IPS-15b (cell line): ENCODE results near the gene PYGO2.
A peak's percentile ranks its signal among the peaks of the same experiment; 100 is the strongest.

Source experiments
- H3K27me3 ChIP-seq: one replicate; pipeline ENCODE4 v1.6.1; 2013; ENCODE audit warnings: low read length; ENCODE audit not compliant: control insufficient read depth, insufficient read depth
- H3K36me3 ChIP-seq: one replicate; pipeline ENCODE4 v1.6.1; 2013; ENCODE audit warnings: low read length; ENCODE audit not compliant: control insufficient read depth, insufficient read depth
- H3K4me1 ChIP-seq: one replicate; pipeline ENCODE4 v1.6.1; 2013; ENCODE audit warnings: mild to moderate bottlenecking, low read length; ENCODE audit not compliant: control insufficient read depth, insufficient read depth
- H3K4me3 ChIP-seq: one replicate; pipeline ENCODE4 v1.5.1; 2013; ENCODE audit warnings: low read depth, low read length
- H3K9ac ChIP-seq: one replicate; pipeline ENCODE4 v1.6.1; 2013; ENCODE audit warnings: low read depth, mild to moderate bottlenecking, low read length
- H3K9me3 ChIP-seq: one replicate; pipeline ENCODE4 v1.6.1; 2013; ENCODE audit warnings: mild to moderate bottlenecking, low read length; ENCODE audit not compliant: control insufficient read depth, insufficient read depth

The PYGO2 gene

DNA sequence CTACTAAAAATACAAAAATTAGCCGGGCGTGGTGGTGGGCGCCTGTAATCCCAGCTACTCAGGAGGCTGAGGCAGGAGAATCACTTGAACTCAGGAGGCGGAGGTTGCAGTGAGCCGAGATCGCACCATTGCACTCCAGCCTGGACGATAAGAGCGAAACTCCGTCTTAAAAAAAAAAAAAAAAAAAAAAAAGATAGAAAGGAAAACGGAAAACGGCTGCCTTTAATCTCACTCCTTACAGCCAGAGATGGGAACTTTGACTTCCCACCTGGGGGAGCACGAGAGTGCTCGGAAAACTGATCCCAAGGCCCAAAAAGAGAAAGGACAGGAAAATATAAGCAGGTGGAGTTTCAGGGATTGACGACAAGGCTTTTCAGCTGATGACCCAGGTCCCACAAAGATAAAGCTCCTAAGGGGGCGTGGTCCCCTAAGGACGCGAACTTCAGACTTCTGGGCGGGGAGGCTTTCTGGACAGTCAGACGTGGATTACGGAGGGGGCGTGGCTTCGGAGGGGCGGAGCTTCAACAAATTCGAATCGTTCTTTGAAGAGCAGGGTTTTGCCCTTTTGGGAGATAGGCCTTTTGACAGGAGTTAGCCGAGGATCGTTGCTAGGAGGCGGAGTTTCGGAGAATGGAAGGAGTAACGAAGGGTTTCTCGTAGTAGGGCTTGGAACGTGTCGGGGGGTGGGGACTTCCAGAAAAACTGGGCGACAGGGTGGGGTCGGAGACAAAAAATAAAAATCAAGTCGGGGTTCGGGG, 11.9 kb upstream of the PYGO2 start:
- H3K36me3 ChIP-seq = peaks cover 6% of the 10 kb centered on the region
- H3K4me3 ChIP-seq = peak overlapping the region; percentile 78
- peaks cover 13% of the 10 kb centered on the region for H3K4me1 ChIP-seq
- no peaks in the 10 kb centered on the region for H3K9me3 ChIP-seq
- H3K27me3 ChIP-seq = no peaks in the 10 kb centered on the region
- H3K9ac ChIP-seq = peak overlapping the region; percentile 90

DNA sequence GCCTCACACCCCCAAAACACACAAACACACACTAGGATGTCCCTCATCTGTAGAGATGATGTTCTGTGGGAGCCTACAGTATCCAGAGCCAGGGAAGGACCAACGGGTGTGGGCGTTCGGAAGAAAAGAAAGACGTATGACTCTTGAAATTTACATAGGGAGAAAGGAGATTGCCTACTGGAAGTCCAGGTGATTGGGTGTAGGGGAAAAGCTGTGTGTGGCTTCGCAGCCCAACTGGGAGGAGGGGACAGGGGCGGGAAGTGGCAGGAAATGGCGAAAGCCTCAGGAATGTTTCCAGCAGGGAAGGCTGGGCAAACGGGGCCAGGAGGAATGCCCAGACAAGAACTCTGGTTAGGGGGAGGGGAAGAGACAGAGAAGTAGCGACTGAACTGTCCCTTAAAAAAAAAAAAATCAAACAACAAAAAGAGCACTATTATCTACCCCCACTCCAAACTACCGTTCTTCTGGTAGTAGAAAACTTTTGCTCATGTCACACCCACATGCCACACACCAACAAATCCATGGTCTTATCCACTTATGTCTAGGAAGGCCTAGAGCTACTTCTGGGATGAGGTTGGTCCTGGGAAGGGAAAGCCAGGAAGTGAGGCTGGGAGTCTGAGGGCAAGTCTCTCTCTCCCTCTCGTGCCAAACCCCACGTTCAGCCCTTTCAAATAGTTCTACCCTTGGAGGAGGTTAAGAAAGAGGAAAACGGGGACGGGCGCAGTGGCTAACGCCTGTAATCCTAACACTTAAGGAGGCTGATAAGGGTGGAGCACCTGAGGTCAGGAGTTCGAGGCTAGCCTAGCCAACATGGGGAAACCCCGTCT, 11.1 kb upstream of the PYGO2 start:
- peaks cover 13% of the 10 kb centered on the region for H3K4me1 ChIP-seq
- no peaks in the 10 kb centered on the region for H3K9me3 ChIP-seq
- H3K27me3 ChIP-seq = no peaks in the 10 kb centered on the region
- H3K4me3 ChIP-seq = peak overlapping the region; percentile 78
- peak overlapping the region; percentile 91 for H3K9ac ChIP-seq
- H3K36me3 ChIP-seq = peaks cover 6% of the 10 kb centered on the region

DNA sequence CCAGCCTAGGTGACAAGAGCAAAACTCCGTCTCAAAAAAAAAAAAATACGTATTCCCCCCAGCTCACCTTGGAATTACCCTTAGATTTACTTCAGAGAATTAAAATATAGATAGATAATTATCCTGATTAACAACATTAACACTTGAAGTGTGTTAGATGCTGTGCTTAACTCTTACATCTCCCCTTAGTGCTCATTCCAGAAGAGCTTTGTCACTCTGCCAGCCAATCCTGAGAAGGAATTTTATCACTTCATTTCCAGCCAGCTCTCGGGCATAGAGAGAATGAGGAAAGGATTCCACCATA, 10.6 kb upstream of the PYGO2 start:
- Histone ChIP-seq H3K27me3 (no peaks in the 10 kb centered on the region), H3K36me3 (peaks cover 12% of the 10 kb centered on the region), H3K4me3 (peak overlapping the region; percentile 31), H3K4me1 (peaks cover 13% of the 10 kb centered on the region), H3K9me3 (no peaks in the 10 kb centered on the region), H3K9ac (no peak overlapping the region)

DNA sequence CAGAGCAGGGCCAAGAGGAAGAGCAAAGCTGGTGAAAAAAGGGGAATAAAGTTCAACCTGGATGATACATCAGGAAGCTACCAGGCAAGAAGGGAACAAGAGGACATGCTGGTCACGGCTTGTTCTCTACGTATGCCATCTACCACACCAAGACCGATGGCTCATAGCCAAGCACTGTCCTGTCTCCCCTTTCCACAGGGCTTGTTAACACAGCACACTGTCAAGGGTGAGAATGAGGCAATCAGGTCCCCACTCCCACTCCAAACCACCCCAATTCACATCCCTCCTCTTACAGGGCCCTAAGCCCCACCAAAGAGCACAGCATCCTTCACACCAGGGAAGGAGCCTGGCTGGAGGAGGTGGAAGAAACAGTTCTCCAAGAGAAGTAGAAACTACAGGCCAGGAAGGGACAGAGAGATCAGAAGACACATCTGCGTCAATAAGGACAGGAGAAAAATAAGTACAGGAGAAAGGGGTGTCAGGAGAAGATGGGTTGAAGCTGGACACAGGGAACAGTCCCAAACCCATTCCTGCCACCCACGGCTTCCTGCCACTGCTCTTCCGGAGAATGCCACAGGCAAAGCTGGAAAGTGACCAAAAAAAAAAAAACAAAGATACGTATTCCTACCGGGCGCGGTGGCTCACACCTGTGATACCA, 9.9 kb upstream of the PYGO2 start:
- peaks cover 19% of the 10 kb centered on the region for H3K36me3 ChIP-seq
- peak overlapping the region; percentile 56 for H3K9ac ChIP-seq
- H3K27me3 ChIP-seq = no peaks in the 10 kb centered on the region
- H3K9me3 ChIP-seq = no peaks in the 10 kb centered on the region
- H3K4me3 ChIP-seq = peak overlapping the region; percentile 76
- peaks cover 9% of the 10 kb centered on the region for H3K4me1 ChIP-seq

DNA sequence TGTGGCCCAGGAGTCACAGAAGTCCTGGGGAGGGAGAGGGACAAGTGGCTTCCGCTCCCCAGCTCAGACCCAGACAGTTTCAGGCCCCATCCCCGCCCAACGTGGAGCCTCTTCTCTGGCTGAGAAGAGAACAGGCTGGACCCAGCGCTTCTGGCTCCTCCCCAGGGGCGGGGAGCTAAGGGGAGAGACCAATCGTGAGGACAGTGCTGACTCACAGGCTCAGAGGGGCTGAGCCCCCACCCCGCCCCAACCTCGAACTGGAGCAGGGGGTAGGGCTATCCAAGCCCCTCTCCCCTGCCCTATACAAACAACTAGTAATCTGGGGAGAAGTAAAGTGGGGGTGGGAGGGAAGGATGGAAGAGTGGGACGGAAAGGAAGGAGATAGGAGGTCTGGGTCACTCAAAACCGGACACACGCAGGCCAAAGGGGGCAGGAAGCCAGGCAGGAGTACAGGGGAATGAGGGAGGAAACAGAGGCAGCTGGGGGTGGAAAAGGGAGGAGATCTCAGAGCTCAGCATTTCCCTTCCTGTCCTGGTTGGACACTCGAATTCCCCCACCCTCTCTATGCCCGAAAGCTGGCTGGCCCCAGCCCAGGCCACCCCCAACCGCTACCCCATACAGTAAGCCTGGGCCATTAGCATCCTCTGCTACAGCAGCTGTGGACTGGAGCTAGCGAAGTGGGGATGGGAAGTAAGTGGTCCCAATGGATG, 9.2 kb upstream of the PYGO2 start, which contains the start of gene SHC1:
TSS of gene SHC1 (minus strand) at position 117 of the 710 bp plus-strand sequence. CDS start 221 bp downstream, outside the sequence.
- Histone ChIP-seq H3K36me3 (peaks cover 24% of the 10 kb centered on the region), H3K27me3 (no peaks in the 10 kb centered on the region), H3K4me3 (peak within 1 kb of the TSS; percentile 76), H3K9ac (peak within 1 kb of the TSS; percentile 56), H3K9me3 (no peaks in the 10 kb centered on the region), H3K4me1 (peaks cover 7% of the 10 kb centered on the region)

DNA sequence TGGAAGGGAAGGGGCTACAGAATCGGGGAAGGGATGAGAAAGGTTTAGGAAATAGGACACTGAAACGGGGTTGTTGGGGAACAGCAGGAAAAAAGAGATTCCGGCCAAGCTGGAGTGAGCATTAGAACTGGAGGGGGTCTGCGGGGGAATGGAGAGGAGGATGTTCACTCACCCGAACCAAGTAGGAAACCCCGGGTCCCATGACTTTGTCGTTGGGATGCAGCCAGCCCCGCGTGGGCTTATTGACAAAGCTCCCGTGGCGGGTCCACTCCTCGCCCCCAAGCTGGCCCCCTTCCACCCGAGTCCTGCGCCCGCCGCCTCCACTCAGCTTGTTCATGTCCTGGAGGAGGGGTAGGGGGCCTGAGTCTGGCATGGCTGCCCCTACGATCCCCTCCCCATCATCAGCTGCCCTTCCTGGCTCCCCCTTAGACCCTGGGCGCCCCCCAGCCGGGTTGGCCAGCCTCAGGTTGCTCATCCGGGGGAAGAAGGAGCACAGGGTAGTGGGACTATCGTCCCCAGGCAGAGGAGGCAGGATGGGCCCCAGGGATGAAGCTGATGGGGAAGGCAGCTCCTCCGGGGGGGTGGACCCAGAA, 8.4 kb upstream of the PYGO2 start:
- Histone ChIP-seq H3K27me3 (no peaks in the 10 kb centered on the region), H3K4me3 (peak overlapping the region; percentile 76), H3K36me3 (peaks cover 31% of the 10 kb centered on the region), H3K4me1 (peaks cover 7% of the 10 kb centered on the region), H3K9me3 (no peaks in the 10 kb centered on the region), H3K9ac (peak overlapping the region; percentile 28)

DNA sequence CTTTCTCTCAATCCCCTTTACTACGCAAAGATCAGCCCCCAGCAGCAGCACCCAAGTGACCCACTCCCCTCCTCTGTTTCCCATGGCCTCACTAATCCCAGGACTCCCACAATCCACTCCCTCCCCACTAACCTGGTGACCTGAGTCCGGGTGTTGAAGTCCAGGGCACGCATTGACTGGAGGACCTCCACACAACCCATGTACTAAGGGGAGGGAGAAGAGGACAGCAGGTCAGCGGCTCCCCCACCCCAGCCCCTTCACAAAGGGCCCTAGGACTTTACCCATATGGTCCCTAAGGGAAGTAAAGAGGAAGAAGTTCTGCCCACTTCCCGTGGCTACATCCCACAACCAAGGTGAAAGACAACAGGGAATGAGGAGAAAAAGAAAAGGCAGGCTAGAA, 7.7 kb upstream of the PYGO2 start:
- H3K36me3 ChIP-seq = peaks cover 31% of the 10 kb centered on the region
- H3K4me3 ChIP-seq = peak overlapping the region; percentile 76
- H3K9me3 ChIP-seq = no peaks in the 10 kb centered on the region
- peak overlapping the region; percentile 16 for H3K9ac ChIP-seq
- H3K4me1 ChIP-seq = peaks cover 7% of the 10 kb centered on the region
- H3K27me3 ChIP-seq = no peaks in the 10 kb centered on the region

DNA sequence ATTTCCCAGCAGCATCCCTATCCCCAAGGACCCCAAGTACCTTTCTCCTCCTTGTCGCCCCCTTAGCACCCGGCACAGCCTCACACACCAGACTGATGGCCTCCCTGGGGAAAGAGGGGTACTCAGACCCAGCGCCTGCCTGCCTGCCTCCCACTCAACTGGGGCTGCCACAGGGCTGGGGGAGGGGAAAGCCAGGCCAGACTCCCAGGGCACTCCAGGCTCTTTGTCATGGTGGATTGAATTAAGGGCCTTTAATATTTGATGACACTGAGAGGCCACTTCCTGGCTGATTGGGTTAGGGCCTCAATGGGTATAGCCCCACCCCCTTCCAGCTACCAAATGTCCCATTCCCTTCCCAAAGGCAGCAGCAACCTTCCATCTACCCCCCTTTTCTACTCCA, 7.1 kb upstream of the PYGO2 start:
- peak overlapping the region; percentile 16 for H3K9ac ChIP-seq
- H3K4me3 ChIP-seq = peak overlapping the region; percentile 76
- peaks cover 36% of the 10 kb centered on the region for H3K36me3 ChIP-seq

DNA sequence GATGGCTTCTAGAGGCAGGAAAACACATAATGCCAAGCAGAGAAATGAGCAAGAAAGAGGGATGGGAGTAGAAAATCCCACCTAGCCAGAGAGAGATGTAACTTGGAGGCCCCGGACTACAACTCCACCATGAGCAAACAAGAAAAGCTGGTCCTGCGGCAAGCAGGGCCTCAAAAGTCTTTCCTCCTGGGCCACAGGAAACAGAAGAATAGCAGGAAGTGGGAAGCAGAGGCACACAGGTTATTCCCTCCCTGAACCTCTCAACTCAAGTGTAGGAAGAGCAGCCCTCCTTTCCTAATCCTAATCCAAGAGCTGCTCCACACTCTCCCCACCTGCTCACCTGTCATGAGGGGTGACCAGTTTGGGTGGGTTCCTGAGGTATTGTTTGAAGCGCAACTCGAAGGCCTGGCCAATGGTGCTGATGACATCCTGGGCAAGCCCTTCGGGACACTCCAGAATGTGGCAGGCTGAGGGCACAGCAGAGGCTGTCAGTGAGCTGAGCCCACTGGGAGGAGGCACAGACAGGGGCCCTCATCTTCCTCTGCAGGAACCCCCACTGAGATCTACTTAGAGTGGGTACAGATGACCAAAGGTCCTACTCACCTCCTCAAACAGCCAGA, 5.9 kb upstream of the PYGO2 start:
- peaks cover 7% of the 10 kb centered on the region for H3K4me1 ChIP-seq
- H3K9me3 ChIP-seq = no peaks in the 10 kb centered on the region
- H3K4me3 ChIP-seq = no peak overlapping the region
- no peaks in the 10 kb centered on the region for H3K27me3 ChIP-seq
- H3K36me3 ChIP-seq = peaks cover 43% of the 10 kb centered on the region
- no peak overlapping the region for H3K9ac ChIP-seq

More for the DNA sequence above, 7.1 kb upstream of the PYGO2 start:
- Histone ChIP-seq H3K4me1 (peaks cover 7% of the 10 kb centered on the region), H3K27me3 (no peaks in the 10 kb centered on the region), H3K9me3 (no peaks in the 10 kb centered on the region)

DNA sequence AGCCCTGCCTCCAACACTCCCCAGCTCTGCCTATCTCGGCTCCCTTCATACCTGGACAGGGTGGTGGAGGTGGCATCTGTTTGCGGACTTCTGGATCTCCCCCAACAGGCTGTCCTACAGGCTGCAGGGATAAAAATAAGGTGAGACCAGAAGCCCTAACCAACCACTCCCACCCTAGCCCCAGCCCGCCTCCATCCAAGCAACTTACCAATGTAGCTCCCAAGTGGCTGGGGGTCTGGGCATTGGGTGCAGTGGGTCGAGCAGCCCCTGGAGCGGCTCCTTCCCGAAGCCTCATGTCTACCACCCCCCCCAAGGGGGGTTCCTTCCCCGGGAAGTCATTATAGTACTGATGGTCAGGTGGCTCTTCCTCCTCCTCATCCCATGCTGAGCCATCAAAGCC, 4.5 kb upstream of the PYGO2 start:
- no peaks in the 10 kb centered on the region for H3K9me3 ChIP-seq
- H3K9ac ChIP-seq = no peak overlapping the region
- no peak overlapping the region for H3K4me3 ChIP-seq
- no peaks in the 10 kb centered on the region for H3K27me3 ChIP-seq
- peaks cover under 1% of the 10 kb centered on the region for H3K4me1 ChIP-seq
- H3K36me3 ChIP-seq = peaks cover 43% of the 10 kb centered on the region

DNA sequence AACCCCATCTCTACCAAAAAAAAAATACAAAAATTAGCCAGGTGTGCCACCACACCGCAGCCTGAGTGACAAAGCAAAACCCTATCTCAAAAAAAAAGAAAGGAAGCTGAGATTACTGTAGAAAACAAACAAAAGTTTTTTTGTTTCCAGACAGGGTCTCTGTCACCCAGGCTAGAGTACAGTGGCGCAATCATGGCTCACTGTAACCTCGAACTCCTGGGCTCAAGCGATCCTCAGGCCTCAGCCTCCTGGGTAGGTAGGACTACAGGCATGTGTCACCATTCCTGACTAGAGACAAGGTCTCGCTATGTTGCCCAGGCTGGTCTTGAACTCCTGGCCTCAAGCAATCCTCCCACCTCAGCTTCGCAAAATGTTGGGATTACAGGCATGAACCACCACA, 2.8 kb upstream of the PYGO2 start:
- H3K9me3 ChIP-seq = no peaks in the 10 kb centered on the region
- H3K27me3 ChIP-seq = no peaks in the 10 kb centered on the region
- H3K4me1 ChIP-seq = peaks cover 5% of the 10 kb centered on the region
- H3K36me3 ChIP-seq = peaks cover 47% of the 10 kb centered on the region
- H3K9ac ChIP-seq = no peak overlapping the region
- no peak overlapping the region for H3K4me3 ChIP-seq
